HepG2 (cell line): ENCODE data around the gene CUEDC2. TPM values are rescaled to one million over a fixed set of nuclear protein-coding genes. Genes with fewer than 3 reads are reported as not detected.

Source experiments
- FOXO1 ChIP-seq: sonication (generic); formaldehyde crosslinking; IDR thresholded peaks from 2 replicates; pipeline ENCODE4 v1.4.0; 2020; ENCODE audit warnings: missing genetic modification reagents
- GABPB1 ChIP-seq: IDR thresholded peaks from 2 replicates; pipeline ENCODE4 v1.6.1; 2016; ENCODE audit warnings: mild to moderate bottlenecking, missing genetic modification reagents, moderate library complexity, missing compliant biosample characterization
- HMG20B ChIP-seq: conservative IDR thresholded peaks from 2 replicates; pipeline ENCODE4 v1.6.1; 2016; ENCODE audit warnings: missing genetic modification reagents, missing compliant biosample characterization
- KMT2B ChIP-seq: IDR thresholded peaks from 2 replicates; pipeline ENCODE4 v1.6.1; 2016; ENCODE audit warnings: missing genetic modification reagents, missing compliant biosample characterization
- LCORL ChIP-seq, 2 experiments: fragments of 450-650 bp in 1 of 2; sonication (generic) in 1 of 2; formaldehyde crosslinking in 1 of 2; IDR thresholded peaks; 2 replicates each; pipeline versions ENCODE4 v1.5.0 to v1.6.1; 2017 to 2020; ENCODE audit warnings: antibody characterized with exemption in 1 of 2, missing genetic modification reagents in 1 of 2
- MAZ ChIP-seq, 2 experiments: sonication (generic) in 1 of 2; formaldehyde crosslinking in 1 of 2; IDR thresholded peaks; 2 replicates each; pipeline versions ENCODE4 v1.5.0 to v1.6.1; 2012 to 2020; ENCODE audit warnings: low read depth in 2 of 2, mild to moderate bottlenecking in 2 of 2, borderline replicate concordance in 1 of 2, improper control_type of control experiment in 1 of 2, low read length in 1 of 2, missing genetic modification reagents in 1 of 2, moderate library complexity in 1 of 2
- NRL ChIP-seq: sonication (generic); formaldehyde crosslinking; IDR thresholded peaks from 2 replicates; pipeline ENCODE4 v1.5.0; 2020; ENCODE audit warnings: missing genetic modification reagents, mild to moderate bottlenecking, moderate library complexity, borderline replicate concordance
- REPIN1 ChIP-seq: sonication (generic); formaldehyde crosslinking; IDR thresholded peaks from 2 replicates; pipeline ENCODE4 v1.8.0; 2022; ENCODE audit warnings: missing genetic modification reagents, low read depth, mild to moderate bottlenecking, borderline replicate concordance
- SMARCC2 ChIP-seq: fragments of 450-650 bp; IDR thresholded peaks from 2 replicates; pipeline ENCODE4 v1.6.1; 2017; ENCODE audit warnings: antibody characterized with exemption, mild to moderate bottlenecking
- SP5 ChIP-seq: IDR thresholded peaks from 2 replicates; pipeline ENCODE4 v1.6.1; 2016; ENCODE audit warnings: low read depth, borderline replicate concordance
- SSRP1 ChIP-seq: IDR thresholded peaks from 2 replicates; pipeline ENCODE4 v1.6.1; 2016; ENCODE audit warnings: control low read depth
- TBX2 ChIP-seq: sonication (generic); formaldehyde crosslinking; IDR thresholded peaks from 2 replicates; pipeline ENCODE4 v1.5.0; 2020; ENCODE audit warnings: missing genetic modification reagents, mild to moderate bottlenecking, borderline replicate concordance
- ZBTB20 ChIP-seq: sonication (generic); formaldehyde crosslinking; IDR thresholded peaks from 2 replicates; pipeline ENCODE4 v1.8.1; 2023; ENCODE audit warnings: missing genetic modification reagents, low read depth, mild to moderate bottlenecking, borderline replicate concordance
- ZBTB21 ChIP-seq: sonication (generic); formaldehyde crosslinking; IDR thresholded peaks from 2 replicates; pipeline ENCODE4 v1.4.0; 2020; ENCODE audit warnings: missing genetic modification reagents
- ZBTB8A ChIP-seq: sonication (generic); formaldehyde crosslinking; IDR thresholded peaks from 2 replicates; pipeline ENCODE4 v1.4.0; 2020; ENCODE audit warnings: mild to moderate bottlenecking, low read depth, missing genetic modification reagents, borderline replicate concordance
- ZNF749 ChIP-seq: sonication (generic); formaldehyde crosslinking; IDR thresholded peaks from 2 replicates; pipeline ENCODE4 v1.8.0; 2022; ENCODE audit warnings: mild to moderate bottlenecking, missing genetic modification reagents, moderate library complexity, borderline replicate concordance
- ZNF792 ChIP-seq: IDR thresholded peaks from 2 replicates; pipeline ENCODE4 v1.6.1; 2016
- ZSCAN21 ChIP-seq: sonication (generic); formaldehyde crosslinking; IDR thresholded peaks from 2 replicates; pipeline ENCODE4 v1.8.0; 2022; ENCODE audit warnings: mild to moderate bottlenecking, missing genetic modification reagents, moderate library complexity, borderline replicate concordance
- ZSCAN22 ChIP-seq: sonication (generic); formaldehyde crosslinking; IDR thresholded peaks from 2 replicates; pipeline ENCODE4 v1.4.0; 2020; ENCODE audit warnings: mild to moderate bottlenecking, missing genetic modification reagents
- ZSCAN29 ChIP-seq: sonication (generic); formaldehyde crosslinking; conservative IDR thresholded peaks from 2 replicates; pipeline ENCODE4 v1.4.0; 2020; ENCODE audit warnings: mild to moderate bottlenecking, missing genetic modification reagents
- polyA plus RNA-seq, 8 experiments: library from polyadenylated mRNA; depleted of rRNA in 3 of 8; stranded (reverse) in 7 of 8; unstranded in 1 of 8; fragments of >200 nt; fragmentation: Illumina TruSeq in 4 of 8; extraction: Trizol in 4 of 8; gene quantifications; 2 replicates each; pipeline versions ENCODE4 v1.2.1 to v1.2.3, GENCODE V29; 2011 to 2016; ENCODE audit warnings: low read depth in 4 of 8, missing spikeins in 1 of 8, mixed read lengths in 1 of 8; ENCODE audit not compliant: insufficient read depth in 1 of 8
- total RNA-seq, 5 experiments: library from RNA; depleted of rRNA; stranded (reverse); fragments of >200 nt; fragmentation: Illumina TruSeq; extraction: Trizol; gene quantifications; 2 replicates each; pipeline ENCODE4 v1.2.3, GENCODE V29; 2016; ENCODE audit warnings: low read depth in 1 of 5
- TF ChIP-seq, protein P1 (sequence below): sonication (generic); formaldehyde crosslinking; IDR thresholded peaks from 2 replicates; pipeline ENCODE4 v1.4.0; 2020; ENCODE audit warnings: missing genetic modification reagents
- TF ChIP-seq, protein P2 (sequence below): sonication (generic); formaldehyde crosslinking; IDR thresholded peaks from 2 replicates; pipeline ENCODE4 v1.5.0; 2020; ENCODE audit warnings: mild to moderate bottlenecking, missing genetic modification reagents
- TF ChIP-seq, protein P3 (sequence below): conservative IDR thresholded peaks from 2 replicates; pipeline ENCODE4 v1.6.1; 2018; ENCODE audit warnings: missing genetic modification reagents
- TF ChIP-seq, protein P4 (sequence below): sonication (generic); IDR thresholded peaks from 2 replicates; pipeline ENCODE4 v1.6.1; 2016; ENCODE audit warnings: low read depth, borderline replicate concordance

CUEDC2 gene
- total and polyA plus RNA-seq, 2 of the 13 experiments (the other 11 are each of a cell fraction or from before 2014, with no cell fraction given) = 13.1 to 18.4 TPM

DNA sequence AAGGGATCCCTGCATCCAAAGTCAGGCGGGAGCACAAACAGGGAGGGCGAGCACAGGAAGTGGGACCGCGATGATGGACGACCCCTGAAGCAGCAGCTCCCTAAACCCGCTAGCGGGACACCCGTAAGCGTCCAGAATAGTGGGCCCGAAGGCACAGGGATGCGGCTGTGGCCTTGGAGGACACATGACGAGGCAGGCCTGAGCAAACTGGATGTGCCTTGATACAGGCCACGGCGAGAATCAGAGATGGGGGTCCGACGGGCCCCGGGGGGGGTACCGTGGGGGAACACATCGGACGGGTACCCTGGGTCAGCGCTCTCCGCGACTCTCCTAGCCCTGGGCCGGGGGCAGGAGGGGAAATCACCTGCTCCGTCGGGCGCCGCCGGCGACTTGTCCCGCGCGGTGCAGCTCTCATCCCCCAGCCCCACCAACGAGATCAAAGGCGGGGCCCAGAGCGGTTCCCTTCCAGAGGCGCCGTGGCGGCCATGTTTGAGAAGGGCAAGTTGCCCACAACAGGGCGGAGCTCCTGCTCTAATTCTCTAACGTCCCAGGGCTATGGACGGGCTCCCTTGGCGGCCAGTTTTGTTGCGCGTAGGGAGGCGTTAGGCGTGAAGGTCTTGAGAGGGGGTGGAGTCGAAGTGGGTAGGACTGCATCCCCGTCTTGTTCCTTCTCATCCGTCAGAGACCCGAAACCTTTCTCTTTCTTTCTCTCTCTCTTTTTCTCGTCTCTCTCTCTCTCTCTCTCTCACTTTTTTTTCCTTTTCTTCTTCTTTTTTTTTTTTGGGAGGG lies at the start of gene CUEDC2 (continued):
- TF ChIP-seq GABPB1 (CRISPR knock-in tag) = peak; percentile 94
- TF ChIP-seq, protein P1, sequence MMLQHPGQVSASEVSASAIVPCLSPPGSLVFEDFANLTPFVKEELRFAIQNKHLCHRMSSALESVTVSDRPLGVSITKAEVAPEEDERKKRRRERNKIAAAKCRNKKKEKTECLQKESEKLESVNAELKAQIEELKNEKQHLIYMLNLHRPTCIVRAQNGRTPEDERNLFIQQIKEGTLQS (CRISPR knock-in tag) = 0 out of 2 replicates have a peak, but pooled peaks have one; percentile 20
- 0 out of 2 replicates have a peak, but pooled peaks have one; percentile 40 for TF ChIP-seq ZBTB8A (CRISPR knock-in tag)
- peak; percentile 84; the same call in 1 of the 2 replicates for TF ChIP-seq NRL (CRISPR knock-in tag)
- no peak for TF ChIP-seq SMARCC2
- 0 out of 2 replicates have a peak, but pooled peaks have one; percentile 9 for TF ChIP-seq LCORL (IDR thresholded peaks at IDR 0.05)
- peak; percentile 71 for TF ChIP-seq LCORL (CRISPR knock-in tag; IDR thresholded peaks at IDR 0.05)
- TF ChIP-seq SP5 (CRISPR knock-in tag) = peak; percentile 92
- TF ChIP-seq MAZ (IDR thresholded peaks at IDR 0.05; ENCODE audit: borderline replicate concordance, low read depth, low read length) = peak; percentile 67
- peak; percentile 89 for TF ChIP-seq MAZ (CRISPR knock-in tag; IDR thresholded peaks at IDR 0.05; ENCODE audit: low read depth)
- peak; percentile 83 for TF ChIP-seq TBX2 (CRISPR knock-in tag)
- TF ChIP-seq FOXO1 (CRISPR knock-in tag) = 0 out of 2 replicates have a peak, but pooled peaks have one; percentile 21
- no peak for TF ChIP-seq ZSCAN22 (CRISPR knock-in tag)
- TF ChIP-seq ZBTB20 (CRISPR knock-in tag) = 0 out of 2 replicates have a peak, but pooled peaks have one; percentile 61
- peak; percentile 20; the same call in 1 of the 2 replicates for TF ChIP-seq REPIN1 (CRISPR knock-in tag)
- TF ChIP-seq, protein P2, sequence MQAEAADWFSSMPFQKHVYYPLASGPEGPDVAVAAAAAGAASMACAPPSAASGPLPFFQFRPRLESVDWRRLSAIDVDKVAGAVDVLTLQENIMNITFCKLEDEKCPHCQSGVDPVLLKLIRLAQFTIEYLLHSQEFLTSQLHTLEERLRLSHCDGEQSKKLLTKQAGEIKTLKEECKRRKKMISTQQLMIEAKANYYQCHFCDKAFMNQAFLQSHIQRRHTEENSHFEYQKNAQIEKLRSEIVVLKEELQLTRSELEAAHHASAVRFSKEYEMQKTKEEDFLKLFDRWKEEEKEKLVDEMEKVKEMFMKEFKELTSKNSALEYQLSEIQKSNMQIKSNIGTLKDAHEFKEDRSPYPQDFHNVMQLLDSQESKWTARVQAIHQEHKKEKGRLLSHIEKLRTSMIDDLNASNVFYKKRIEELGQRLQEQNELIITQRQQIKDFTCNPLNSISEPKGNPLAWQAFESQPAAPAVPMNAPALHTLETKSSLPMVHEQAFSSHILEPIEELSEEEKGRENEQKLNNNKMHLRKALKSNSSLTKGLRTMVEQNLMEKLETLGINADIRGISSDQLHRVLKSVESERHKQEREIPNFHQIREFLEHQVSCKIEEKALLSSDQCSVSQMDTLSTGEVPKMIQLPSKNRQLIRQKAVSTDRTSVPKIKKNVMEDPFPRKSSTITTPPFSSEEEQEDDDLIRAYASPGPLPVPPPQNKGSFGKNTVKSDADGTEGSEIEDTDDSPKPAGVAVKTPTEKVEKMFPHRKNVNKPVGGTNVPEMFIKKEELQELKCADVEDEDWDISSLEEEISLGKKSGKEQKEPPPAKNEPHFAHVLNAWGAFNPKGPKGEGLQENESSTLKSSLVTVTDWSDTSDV = peak; percentile 79; the same call in 1 of the 2 replicates
- TF ChIP-seq, protein P3, sequence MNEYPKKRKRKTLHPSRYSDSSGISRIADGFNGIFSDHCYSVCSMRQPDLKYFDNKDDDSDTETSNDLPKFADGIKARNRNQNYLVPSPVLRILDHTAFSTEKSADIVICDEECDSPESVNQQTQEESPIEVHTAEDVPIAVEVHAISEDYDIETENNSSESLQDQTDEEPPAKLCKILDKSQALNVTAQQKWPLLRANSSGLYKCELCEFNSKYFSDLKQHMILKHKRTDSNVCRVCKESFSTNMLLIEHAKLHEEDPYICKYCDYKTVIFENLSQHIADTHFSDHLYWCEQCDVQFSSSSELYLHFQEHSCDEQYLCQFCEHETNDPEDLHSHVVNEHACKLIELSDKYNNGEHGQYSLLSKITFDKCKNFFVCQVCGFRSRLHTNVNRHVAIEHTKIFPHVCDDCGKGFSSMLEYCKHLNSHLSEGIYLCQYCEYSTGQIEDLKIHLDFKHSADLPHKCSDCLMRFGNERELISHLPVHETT (CRISPR knock-in tag) = no peak
- 0 out of 2 replicates have a peak, but pooled peaks have one; percentile 24 for TF ChIP-seq HMG20B (CRISPR knock-in tag)
- peak; percentile 84 for TF ChIP-seq KMT2B (CRISPR knock-in tag)
- TF ChIP-seq ZNF792 (CRISPR knock-in tag) = peak; percentile 67; the same call in 1 of the 2 replicates
- peak; percentile 41 for TF ChIP-seq ZNF749 (CRISPR knock-in tag)
- no peak; the same call in 1 of the 2 replicates for TF ChIP-seq ZSCAN29 (CRISPR knock-in tag)
- TF ChIP-seq, protein P4, sequence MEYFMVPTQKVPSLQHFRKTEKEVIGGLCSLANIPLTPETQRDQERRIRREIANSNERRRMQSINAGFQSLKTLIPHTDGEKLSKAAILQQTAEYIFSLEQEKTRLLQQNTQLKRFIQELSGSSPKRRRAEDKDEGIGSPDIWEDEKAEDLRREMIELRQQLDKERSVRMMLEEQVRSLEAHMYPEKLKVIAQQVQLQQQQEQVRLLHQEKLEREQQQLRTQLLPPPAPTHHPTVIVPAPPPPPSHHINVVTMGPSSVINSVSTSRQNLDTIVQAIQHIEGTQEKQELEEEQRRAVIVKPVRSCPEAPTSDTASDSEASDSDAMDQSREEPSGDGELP = peak; percentile 40; the same call in 1 of the 2 replicates
- TF ChIP-seq ZBTB21 = no peak
- no peak for TF ChIP-seq SSRP1 (CRISPR knock-in tag)
- TF ChIP-seq ZSCAN21 (CRISPR knock-in tag) = peak; percentile 45; the same call in 1 of the 2 replicates
